Endothelial cell of umbilical vein (primary cell): ENCODE results near the gene MRPL21.

Experiments used
- EZH2 ChIP-seq: IDR thresholded peaks from 2 replicates; pipeline ENCODE4 v1.6.1; 2012; ENCODE audit warnings: borderline replicate concordance, low read depth, mild to moderate bottlenecking, moderate library complexity, low read length, inconsistent platforms; ENCODE audit not compliant: severe bottlenecking
- MYC ChIP-seq: IDR thresholded peaks from one replicate; pipeline ENCODE4 v1.6.1; 2011; ENCODE audit warnings: mild to moderate bottlenecking, low read depth, low read length
- POLR2A ChIP-seq: IDR thresholded peaks from 2 replicates; pipeline ENCODE4 v1.6.1; 2012; ENCODE audit warnings: low read depth, mild to moderate bottlenecking, control low read depth, low read length
- POLR2AphosphoS5 ChIP-seq: IDR thresholded peaks from 2 replicates; pipeline ENCODE4 v1.6.1; 2012; ENCODE audit warnings: low read depth, mild to moderate bottlenecking, control low read depth, low read length, moderate library complexity; ENCODE audit not compliant: insufficient read depth
- TF ChIP-seq, protein P1 (sequence below), 2 donors: IDR thresholded peaks; 1 replicate in 1 of 2; 2 replicates in 1 of 2; pipeline ENCODE4 v1.5.1; 2011; ENCODE audit warnings: low read length in 2 of 2, mild to moderate bottlenecking in 2 of 2, moderate library complexity in 2 of 2, control low read depth in 1 of 2, inconsistent platforms in 1 of 2, low read depth in 1 of 2; ENCODE audit not compliant: insufficient read depth in 1 of 2; ENCODE audit errors: extremely low read depth in 1 of 2

DNA sequence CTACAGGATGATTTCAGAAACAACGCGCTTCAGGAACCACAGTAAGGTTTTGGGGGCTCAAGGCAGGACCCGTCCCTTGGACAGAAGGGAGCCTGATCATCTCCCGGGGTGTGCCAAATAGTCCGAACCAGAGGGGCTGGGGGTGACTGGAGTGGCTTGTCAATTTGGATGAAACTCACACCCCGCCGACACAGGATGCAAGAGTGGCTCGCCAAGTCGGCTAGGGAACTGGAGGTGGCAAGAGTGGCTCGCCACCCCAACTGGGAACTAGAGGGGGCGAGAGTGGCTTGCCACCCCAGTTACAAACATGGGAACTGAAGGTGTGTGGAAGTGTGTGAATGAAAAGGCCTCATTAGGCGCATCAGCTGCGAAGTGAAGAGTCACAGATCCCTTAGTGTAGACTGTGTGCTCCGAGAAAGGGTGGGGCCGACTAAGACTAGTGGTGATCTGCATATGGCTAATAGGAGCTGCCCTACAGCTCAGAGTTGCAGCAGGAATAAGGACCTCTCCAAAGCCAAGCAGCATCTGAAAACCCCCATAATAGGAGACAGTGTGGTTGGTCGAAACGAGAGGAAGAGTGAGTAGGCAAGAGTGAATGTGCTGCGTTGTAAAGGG, 35.3 kb downstream of the MRPL21 start:
- TF ChIP-seq POLR2A (no peak), POLR2AphosphoS5 (no peak), EZH2 (no peak), MYC (no peak)
- TF ChIP-seq, protein P1, sequence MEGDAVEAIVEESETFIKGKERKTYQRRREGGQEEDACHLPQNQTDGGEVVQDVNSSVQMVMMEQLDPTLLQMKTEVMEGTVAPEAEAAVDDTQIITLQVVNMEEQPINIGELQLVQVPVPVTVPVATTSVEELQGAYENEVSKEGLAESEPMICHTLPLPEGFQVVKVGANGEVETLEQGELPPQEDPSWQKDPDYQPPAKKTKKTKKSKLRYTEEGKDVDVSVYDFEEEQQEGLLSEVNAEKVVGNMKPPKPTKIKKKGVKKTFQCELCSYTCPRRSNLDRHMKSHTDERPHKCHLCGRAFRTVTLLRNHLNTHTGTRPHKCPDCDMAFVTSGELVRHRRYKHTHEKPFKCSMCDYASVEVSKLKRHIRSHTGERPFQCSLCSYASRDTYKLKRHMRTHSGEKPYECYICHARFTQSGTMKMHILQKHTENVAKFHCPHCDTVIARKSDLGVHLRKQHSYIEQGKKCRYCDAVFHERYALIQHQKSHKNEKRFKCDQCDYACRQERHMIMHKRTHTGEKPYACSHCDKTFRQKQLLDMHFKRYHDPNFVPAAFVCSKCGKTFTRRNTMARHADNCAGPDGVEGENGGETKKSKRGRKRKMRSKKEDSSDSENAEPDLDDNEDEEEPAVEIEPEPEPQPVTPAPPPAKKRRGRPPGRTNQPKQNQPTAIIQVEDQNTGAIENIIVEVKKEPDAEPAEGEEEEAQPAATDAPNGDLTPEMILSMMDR (IDR thresholded peaks at IDR 0.05; ENCODE audit: extremely low read depth in 1 of 2, insufficient read depth in 1 of 2, low read depth in 1 of 2, low read length in 2 of 2) = no peak
